Activated T-helper 1 cell treated with Interleukin-2 at 50 U/mL for 16 hours (primary cell): ENCODE data around the gene CDH23.

Experiments
- DNase-seq: peaks from one replicate; pipeline ENCODE4 v3.0.0-alpha.2; 2020; ENCODE audit warnings: low read depth

The CDH23 gene

GRCh38 chr10:71516890-71517289 is 120.2 kb downstream of the CDH23 start:
- DNase-seq = no peak

GRCh38 chr10:71517298-71518169 is 120.8 kb downstream of the CDH23 start:
- DNase-seq = no peak

DNA sequence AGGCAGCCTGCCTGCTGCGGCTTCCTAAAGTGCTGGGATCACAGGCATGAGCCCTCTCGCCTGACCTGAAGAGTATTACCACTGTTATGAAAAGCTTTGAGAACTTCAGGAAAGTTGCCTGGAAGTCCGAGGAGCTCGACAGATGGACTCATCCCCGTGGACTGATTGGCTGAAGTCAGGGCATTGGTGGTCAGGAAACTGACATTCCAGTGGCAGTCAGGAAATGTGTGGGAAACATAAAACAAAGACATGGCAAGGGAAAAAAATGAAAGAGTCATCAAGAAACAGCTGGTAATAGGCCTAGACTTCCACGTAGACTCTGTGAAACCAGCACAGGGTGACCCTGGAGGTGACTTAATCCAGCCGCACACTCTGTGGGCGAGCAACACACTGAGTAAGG is 123.3 kb downstream of the CDH23 start:
- DNase-seq = no peak

DNA sequence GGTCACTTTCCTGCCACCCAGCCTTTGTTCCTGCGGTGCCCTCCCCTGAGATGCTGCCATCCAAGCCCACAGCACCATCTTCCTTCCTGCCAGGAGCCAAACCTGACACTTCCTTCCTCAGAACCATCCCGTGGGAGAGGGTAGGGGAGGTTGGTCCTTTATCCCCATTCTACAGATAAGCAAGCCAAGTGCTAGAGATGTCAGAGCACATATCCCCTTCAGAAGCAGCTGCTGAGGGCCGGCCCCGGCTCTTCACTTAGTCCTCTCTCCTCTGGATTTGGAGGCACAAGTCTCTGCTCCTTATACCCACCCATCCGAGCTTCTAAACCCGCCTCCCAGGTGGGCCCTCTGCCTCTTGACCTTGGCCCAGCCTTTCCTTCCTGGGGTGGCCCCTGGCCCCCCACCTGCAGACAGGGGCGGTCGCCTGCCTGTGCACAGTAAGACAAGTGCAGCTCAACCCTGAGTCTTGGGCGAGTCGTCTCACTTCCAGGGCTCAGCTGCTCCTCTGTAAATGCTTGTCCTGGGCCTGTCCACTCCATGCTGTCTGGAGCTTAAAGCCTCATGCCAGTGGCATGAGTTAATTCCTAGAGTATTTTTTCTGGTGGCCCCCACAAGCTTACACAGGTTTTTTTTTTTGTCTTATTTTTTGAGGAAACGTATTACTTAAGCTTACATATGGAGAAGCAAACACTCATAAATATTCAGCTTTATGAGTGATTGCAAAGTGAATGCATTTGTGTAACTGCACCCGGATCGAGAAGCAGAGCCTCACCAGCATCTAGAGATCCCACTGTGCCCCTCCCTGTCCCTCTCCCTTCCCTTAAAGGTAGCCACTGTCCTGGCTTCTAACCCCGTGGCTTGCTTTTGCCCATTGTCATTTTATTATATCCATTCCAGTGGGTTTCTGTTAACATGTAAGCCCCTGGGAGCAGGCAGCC is 125.1 kb downstream of the CDH23 start:
- DNase-seq = no peak

DNA sequence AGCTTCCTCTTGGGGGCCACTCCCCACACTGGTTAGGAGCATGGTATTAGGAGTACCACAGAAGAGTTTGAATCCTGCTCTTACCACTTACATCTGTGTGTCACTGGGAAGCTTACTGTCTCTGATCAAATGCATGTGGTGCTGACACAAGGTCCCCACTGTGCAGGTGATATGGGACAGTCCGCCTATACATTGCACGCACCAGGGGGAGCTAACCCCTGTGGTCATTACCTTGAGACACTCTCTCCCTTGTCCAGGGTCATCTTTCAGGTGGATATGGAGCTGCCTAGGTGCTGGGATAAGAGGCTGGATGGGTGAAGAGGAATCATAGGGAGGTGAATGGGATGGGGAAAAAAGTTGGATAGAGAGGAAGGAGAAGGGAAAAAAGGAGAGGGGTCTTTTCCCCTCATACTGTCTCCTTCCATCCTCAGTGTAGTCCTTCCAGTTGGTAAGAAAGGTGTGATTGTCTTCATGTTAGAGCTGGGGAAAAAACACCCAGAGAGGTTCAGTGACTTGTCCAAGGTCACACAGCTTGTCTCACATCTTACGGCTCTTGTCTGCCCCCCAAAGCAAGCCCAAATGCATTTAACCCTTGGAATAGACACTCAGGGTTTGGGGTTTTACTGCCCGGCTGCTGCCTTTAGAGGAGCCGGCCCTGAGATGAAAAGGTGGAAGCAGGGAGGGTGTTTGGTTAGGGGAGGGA is 125.9 kb downstream of the CDH23 start:
- no peak for DNase-seq

DNA sequence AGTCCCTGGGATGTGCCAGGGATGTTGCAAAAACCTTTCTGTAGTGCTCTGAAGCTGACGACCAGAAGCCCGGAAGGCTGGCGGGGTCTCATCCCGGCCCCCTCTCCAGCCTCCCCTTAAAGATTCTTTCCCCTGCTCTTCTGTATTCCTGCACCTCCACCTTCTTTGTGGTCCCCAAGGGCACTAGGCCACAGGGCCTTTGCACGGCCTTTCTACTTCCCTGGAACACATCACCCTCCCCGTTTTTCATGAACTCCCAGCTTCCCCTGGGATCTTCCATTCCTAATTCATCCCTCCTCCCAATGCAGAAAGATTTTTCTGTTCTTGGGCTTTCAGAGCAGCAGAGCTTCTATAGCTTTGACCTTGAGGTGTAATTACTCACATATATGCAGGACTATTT is 127.0 kb downstream of the CDH23 start:
- no peak for DNase-seq

- no peak for DNase-seq
Observed at GRCh38 chr10:71525092-71525491, 128.4 kb downstream of the CDH23 start.

DNA sequence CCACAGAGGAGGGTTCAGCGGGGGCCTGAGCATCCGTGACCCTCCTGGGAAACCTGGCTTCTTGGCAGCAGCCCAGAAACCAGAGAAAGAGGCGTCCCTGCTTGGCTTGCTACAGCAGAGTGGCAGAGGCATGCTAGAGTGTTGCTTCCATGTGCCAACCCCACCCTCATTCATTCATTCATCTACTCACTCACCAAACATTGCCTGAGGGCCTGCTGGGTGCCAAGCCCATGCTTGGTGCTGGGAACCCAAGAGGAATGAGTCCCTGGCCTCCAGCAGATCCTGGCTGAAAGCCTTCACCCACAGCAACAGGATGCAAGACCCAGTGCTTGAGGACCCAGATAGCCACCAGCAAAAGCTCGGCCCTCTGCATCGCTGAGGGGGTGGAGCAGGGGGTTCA is 129.0 kb downstream of the CDH23 start:
- no peak for DNase-seq

DNA sequence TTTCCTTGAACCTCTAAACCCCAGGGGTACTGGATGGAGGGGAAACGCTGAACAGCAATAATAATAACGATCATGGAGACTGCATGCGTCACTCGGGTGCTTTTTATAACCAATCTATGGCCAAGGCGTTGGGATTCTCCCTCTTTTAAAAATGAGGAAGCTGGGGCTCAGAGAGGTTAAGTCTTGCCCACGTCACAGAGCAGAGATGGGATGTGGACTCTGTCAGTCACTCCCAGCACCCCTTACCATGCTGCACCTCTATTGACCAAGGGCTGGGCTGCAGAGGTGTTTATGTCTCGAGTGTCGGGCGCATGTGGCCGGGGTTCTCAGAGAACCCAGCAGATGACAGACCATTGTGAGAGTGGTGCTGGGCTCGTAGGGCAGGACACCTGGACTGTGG is 129.9 kb downstream of the CDH23 start:
- no peak for DNase-seq

GRCh38 chr10:71527135-71527534 is 130.4 kb downstream of the CDH23 start:
- no peak for DNase-seq

- DNase-seq = no peak
Observed at GRCh38 chr10:71528371-71529206, 131.9 kb downstream of the CDH23 start.

- no peak for DNase-seq
Observed at GRCh38 chr10:71529207-71529827, 132.6 kb downstream of the CDH23 start.

- DNase-seq = no peak
Observed at GRCh38 chr10:71530781-71531180, 134.1 kb downstream of the CDH23 start.

DNA sequence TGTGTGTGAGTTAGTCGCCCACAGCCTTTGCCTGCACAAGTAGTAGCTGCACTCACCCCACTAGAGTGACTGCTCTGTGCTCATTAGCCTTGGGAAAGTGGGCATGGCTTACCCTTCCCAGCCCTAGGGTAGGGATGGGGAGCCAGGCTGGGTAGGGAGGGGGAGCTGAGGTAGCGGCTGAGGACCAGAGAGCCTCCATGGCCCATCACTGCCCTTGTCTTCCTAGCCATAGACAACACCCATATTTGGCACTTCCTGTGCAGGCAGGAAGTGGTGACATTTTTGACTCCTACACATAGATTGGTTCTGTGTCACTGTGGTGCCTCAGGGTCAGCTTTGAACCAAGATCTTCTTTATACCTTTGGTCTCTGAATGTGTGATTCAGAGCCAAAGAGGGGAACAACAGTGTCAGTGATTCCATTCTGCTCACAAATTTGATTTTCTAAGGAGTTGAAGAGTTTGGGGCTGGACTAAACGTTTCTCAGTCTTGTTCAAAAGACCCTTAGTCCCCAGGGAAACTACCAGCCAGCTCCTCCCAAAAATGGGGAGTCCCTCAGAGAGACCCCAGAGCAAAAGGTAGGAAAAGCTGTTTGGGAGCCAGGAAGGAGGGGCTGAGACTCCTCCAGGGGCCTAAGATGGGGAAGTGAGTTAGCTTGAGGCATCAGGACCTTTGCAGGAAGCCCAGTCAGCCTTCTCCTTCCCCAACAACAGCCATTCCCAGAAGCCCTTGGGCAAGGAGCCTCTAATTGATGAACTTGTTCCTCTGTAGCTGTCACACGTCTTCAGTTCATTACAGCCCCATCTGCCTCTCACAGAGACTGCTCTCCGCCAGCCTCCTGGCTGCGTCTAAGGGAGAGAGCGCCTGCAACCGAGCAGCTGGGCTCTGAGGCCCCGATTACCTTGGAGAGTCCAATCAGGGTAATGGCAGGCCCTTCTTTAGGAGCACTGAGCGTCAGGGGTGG is 135.0 kb downstream of the CDH23 start:
- no peak for DNase-seq

DNA sequence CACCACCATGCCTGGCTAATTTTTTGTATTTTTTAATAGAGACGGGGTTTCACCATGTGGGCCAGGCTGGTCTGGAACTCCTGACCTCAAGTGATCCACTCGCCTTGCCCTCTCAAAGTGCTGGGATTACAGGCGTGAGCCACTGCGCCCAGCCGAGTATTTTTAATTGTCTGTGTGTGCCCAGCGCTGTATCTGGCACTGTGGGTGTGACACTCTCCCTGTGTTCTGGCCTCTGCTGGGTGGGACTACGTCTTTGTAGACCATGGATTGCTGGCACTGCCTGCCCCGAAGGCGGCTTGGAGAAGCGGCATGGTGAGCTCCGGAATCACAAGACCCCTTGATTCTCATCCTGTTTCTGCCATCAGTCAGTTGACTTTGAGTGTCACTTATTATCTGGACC is 136.2 kb downstream of the CDH23 start:
- no peak for DNase-seq

GRCh38 chr10:71533936-71534335 is 137.2 kb downstream of the CDH23 start:
- no peak for DNase-seq

DNA sequence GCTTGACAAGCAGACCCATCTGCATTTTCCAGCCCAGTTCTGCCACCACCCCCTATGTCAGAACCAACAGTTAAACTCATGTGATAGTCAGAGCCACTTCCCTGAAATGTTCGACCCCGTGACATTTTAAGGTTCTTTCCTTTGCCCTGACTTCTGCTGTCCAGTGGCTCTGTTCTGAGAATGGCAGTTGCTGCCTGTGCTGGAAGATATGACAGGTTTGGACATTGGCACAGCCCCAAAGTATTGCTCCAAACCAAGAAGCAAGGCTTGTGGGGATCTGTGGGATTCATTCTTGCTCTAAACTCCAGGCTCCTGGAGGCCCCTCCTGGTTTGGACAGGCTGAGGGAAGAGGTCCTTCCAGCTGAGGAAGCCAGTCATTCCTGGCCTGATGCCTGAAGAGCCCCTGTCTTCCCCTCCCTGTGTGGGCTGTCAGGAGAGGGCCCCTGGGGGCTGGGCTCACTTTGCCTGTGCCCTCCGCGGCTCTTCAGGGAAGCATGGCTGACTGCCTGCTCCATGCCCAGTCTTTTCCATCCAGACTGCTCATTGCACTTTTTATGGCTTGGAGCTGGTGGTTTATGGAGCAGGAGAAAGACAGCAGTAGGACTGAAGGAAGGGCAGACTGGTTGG is 138.0 kb downstream of the CDH23 start:
- DNase-seq = no peak

DNA sequence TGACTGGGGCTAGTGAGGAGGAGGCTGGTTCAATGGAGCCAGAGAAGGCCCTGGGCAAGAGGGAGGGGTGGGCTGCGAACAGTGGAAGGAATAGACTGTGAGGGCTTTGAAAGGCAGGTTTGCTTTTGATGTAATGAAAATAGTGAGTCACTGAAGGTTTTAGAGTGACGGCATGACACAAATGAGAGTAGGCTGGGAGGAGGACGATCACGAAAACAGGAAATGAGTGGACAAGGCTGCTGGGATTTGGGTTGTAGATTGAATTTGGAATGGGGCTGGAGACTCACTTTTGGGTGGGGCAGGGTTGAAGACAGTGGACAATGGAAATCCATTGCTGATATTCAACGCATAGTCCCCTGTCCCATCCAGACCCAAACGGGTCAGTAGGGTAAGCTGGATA is 139.6 kb downstream of the CDH23 start:
- no peak for DNase-seq

- DNase-seq = no peak
Observed at GRCh38 chr10:71537125-71537524, 140.4 kb downstream of the CDH23 start.
